Left lung (tissue), 10 donors: ENCODE data around the gene DEFB118. TPM values are rescaled to one million over a fixed set of nuclear protein-coding genes. Genes with fewer than 3 reads are reported as not detected.

ENCODE experiments used
- ATAC-seq: fragments of 200-7000 bp; cut with Tn5 transposase; one replicate; pipeline ENCODE4 v1.9.1; 2020; ENCODE audit warnings: moderate library complexity
- DNase-seq, 4 donors: peaks; one replicate each; pipeline ENCODE4 v3.0.0-alpha.2; 2013 to 2020
- H3K27ac ChIP-seq, 2 donors: fragments of 200-600 bp; sonication (generic) in 1 of 2; one replicate each; pipeline versions ENCODE4 v1.5.0 to v1.8.0; 2020 to 2021
- H3K27me3 ChIP-seq, 2 donors: fragments of 200-600 bp; sonication (generic) in 1 of 2; one replicate each; pipeline versions ENCODE4 v1.5.0 to v1.8.0; 2020 to 2021
- H3K36me3 ChIP-seq, 2 donors: fragments of 200-600 bp; sonication (generic) in 1 of 2; one replicate each; pipeline versions ENCODE4 v1.5.0 to v1.8.0; 2020 to 2021
- H3K4me1 ChIP-seq, 2 donors: fragments of 200-600 bp; one replicate each; pipeline ENCODE4 v1.8.0; 2021
- H3K4me3 ChIP-seq, 2 donors: fragments of 200-600 bp; sonication (generic) in 1 of 2; one replicate each; pipeline versions ENCODE4 v1.5.0 to v1.8.0; 2020 to 2021; ENCODE audit warnings: mild to moderate bottlenecking in 1 of 2
- H3K9me3 ChIP-seq, 2 donors: fragments of 200-600 bp; sonication (generic) in 1 of 2; one replicate each; pipeline versions ENCODE4 v1.5.0 to v1.8.0; 2020 to 2021
- intact Hi-C, 2 donors: fragments of 100-400 bp; cut with DNase I; formaldehyde crosslinking; loops; one replicate each; pipeline versions ENCODE4 v1.11.2 to v1.14.2; 2022
- polyA plus RNA-seq, 6 donors: library from polyadenylated mRNA; unstranded; fragments of 120-200 nt; gene quantifications; one replicate each; pipeline ENCODE4 v1.2.1, GENCODE V29; 2013; ENCODE audit not compliant: insufficient read length in 6 of 6
- total RNA-seq, 2 donors: library from RNA; stranded (reverse); fragmentation: NEBNext Ultra II Directional; extraction: Animal tissue kit (Norgen Biotek cat#: 25700); gene quantifications; one replicate each; pipeline ENCODE4 v1.2.1, GENCODE V29; 2021
- TF ChIP-seq, protein P1 (sequence below), 2 donors: fragments of 200-600 bp; sonication (generic) in 1 of 2; IDR thresholded peaks; one replicate each; pipeline versions ENCODE4 v1.5.0 to v1.8.0; 2021; ENCODE audit warnings: antibody characterized with exemption in 2 of 2
- donor health status: DM: no; HTN: yes; CAD: no.
- donor health status: DM: no; HTN: no; CAD: no.

The DEFB118 gene
- total and polyA plus RNA-seq, 8 donors: not detected

GRCh38 chr20:31403886-31404285 lies 35.5 kb downstream of the DEFB118 start:
- DNase-seq (no peak), ATAC-seq (no peak)
- TF ChIP-seq, protein P1, sequence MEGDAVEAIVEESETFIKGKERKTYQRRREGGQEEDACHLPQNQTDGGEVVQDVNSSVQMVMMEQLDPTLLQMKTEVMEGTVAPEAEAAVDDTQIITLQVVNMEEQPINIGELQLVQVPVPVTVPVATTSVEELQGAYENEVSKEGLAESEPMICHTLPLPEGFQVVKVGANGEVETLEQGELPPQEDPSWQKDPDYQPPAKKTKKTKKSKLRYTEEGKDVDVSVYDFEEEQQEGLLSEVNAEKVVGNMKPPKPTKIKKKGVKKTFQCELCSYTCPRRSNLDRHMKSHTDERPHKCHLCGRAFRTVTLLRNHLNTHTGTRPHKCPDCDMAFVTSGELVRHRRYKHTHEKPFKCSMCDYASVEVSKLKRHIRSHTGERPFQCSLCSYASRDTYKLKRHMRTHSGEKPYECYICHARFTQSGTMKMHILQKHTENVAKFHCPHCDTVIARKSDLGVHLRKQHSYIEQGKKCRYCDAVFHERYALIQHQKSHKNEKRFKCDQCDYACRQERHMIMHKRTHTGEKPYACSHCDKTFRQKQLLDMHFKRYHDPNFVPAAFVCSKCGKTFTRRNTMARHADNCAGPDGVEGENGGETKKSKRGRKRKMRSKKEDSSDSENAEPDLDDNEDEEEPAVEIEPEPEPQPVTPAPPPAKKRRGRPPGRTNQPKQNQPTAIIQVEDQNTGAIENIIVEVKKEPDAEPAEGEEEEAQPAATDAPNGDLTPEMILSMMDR (IDR thresholded peaks at IDR 0.05): no peak
- H3K4me1 ChIP-seq: no peaks in the 10 kb centered on the region
- no peaks in the 10 kb centered on the region for H3K36me3 ChIP-seq
- H3K9me3 ChIP-seq: no peaks in the 10 kb centered on the region
- no peak overlapping the region for H3K4me3 ChIP-seq
- H3K27ac ChIP-seq: no peak overlapping the region
- H3K27me3 ChIP-seq: peaks cover 0 to 2% of the 10 kb centered on the region in 2 donors
- intact Hi-C loops: no loop called here

- peaks cover 0 to 7% of the 10 kb centered on the region in 2 donors for H3K27me3 ChIP-seq
- no peaks in the 10 kb centered on the region for H3K9me3 ChIP-seq
- no peak within 1 kb of the TSS for H3K4me3 ChIP-seq
- no peaks in the 10 kb centered on the region for H3K4me1 ChIP-seq
- DNase-seq (no peak), ATAC-seq (no peak)
- intact Hi-C loops: no loop called here
- TF ChIP-seq, protein P1 (IDR thresholded peaks at IDR 0.05): no peak
- no peak within 1 kb of the TSS for H3K27ac ChIP-seq
- H3K36me3 ChIP-seq: no peaks in the 10 kb centered on the region
These were observed 37.7 kb downstream of the DEFB118 start, which contains the start of gene DEFB121 for GRCh38 chr20:31406115-31406514. Gene DEFB121, minus strand, starts transcription at chr20:31406215. Its CDS starts 63 bp downstream, at chr20:31406152.

DNA sequence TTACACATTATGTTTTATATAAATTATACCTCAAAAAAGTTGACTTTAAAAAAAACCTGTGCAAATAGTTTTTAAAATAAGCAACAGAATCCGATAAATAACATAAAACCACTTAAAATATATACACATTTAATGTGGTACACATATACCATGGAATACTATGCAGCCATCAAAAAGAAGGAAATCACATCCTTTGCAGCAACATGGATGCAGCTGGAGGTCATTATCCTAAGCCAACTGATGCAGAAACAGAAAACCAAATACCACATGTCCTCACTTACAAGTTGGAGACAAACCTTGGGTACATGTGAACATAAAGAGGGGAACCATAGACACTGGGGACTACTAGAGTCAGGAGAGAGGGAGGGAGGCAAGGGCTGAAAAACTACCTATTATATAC lies 41.6 kb downstream of the DEFB118 start:
- Histone ChIP-seq H3K4me3 (no peak overlapping the region), H3K9me3 (no peaks in the 10 kb centered on the region), H3K36me3 (no peaks in the 10 kb centered on the region), H3K4me1 (no peaks in the 10 kb centered on the region), H3K27ac (no peak overlapping the region), H3K27me3 (peaks cover 0 to 7% of the 10 kb centered on the region in 2 donors)
- TF ChIP-seq, protein P1 (IDR thresholded peaks at IDR 0.05): no peak
- DNase-seq (no peak), ATAC-seq (no peak)
- intact Hi-C loops: no loop called here

DNA sequence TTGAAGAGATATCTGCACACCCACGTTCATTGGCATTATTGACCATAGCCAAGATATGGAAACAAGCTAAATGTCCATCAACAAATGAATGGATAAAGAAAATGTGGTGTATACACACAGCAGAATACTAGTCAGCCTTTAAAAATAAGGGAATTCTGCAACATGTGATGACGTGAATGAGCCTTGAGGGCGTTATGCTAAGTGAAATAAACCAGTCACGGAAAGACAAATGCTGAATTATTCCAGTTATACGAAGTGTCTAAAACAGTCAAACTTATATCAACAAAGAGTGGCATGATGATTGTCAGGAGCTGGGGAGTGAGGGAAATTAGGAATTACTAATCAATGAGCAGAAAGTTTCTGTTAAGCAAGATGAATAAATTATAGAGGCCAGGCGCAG lies 46.0 kb downstream of the DEFB118 start:
- ATAC-seq: no peak
- DNase-seq: no peak
- TF ChIP-seq, protein P1 (IDR thresholded peaks at IDR 0.05): no peak
- H3K27ac ChIP-seq: no peak overlapping the region
- no peaks in the 10 kb centered on the region for H3K36me3 ChIP-seq
- no peaks in the 10 kb centered on the region for H3K9me3 ChIP-seq
- H3K27me3 ChIP-seq: peaks cover 0 to under 1% of the 10 kb centered on the region in 2 donors
- H3K4me3 ChIP-seq: no peak overlapping the region
- intact Hi-C loops: no loop called here
- H3K4me1 ChIP-seq: no peaks in the 10 kb centered on the region

- ATAC-seq (no peak), DNase-seq (no peak)
- Histone ChIP-seq H3K4me3 (no peak overlapping the region), H3K4me1 (no peaks in the 10 kb centered on the region), H3K36me3 (no peaks in the 10 kb centered on the region), H3K27me3 (no peaks in the 10 kb centered on the region), H3K9me3 (no peaks in the 10 kb centered on the region), H3K27ac (no peak overlapping the region)
- intact Hi-C loops: no loop called here
- TF ChIP-seq, protein P1 (IDR thresholded peaks at IDR 0.05): no peak
These were observed 47.3 kb downstream of the DEFB118 start for GRCh38 chr20:31415653-31416052.
